HL-60 (cell line): ENCODE measurements around the gene PFKFB1.
"Not testable (repeated sequence)": the region's sequence is repeated elsewhere in the genome, so short reads cannot be mapped to it uniquely, and the experiment has no call there.

Experiments used
- DNase-seq, 2 experiments: peaks; one replicate each; pipeline ENCODE4 v3.0.0-alpha.2; 2010 to 2020; ENCODE audit warnings: low read depth in 1 of 2, low spot score in 1 of 2
- H3K27ac ChIP-seq: fragments of 250-450 bp; sonication (Bioruptor Pico); replicated peaks from 2 replicates; pipeline ENCODE4 v1.5.1; 2020; ENCODE audit warnings: mild to moderate bottlenecking, moderate library complexity
- H3K27me3 ChIP-seq: fragments of 250-450 bp; sonication (Bioruptor Pico); 2 replicates; pipeline ENCODE4 v1.5.1; 2021; ENCODE audit warnings: mild to moderate bottlenecking, moderate library complexity; ENCODE audit not compliant: insufficient read depth, poor library complexity, severe bottlenecking
- H3K4me3 ChIP-seq: replicated peaks from 2 replicates; pipeline ENCODE4 v1.5.1; 2011; ENCODE audit warnings: mild to moderate bottlenecking, control low read depth, low read length; ENCODE audit not compliant: insufficient read depth
- GABPA ChIP-seq: IDR thresholded peaks from 2 replicates; pipeline ENCODE4 v1.6.1; 2012; ENCODE audit warnings: low read depth
- POLR2AphosphoS5 ChIP-seq: IDR thresholded peaks from 2 replicates; pipeline ENCODE4 v1.6.1; 2012; ENCODE audit warnings: low read depth
- SPI1 ChIP-seq: IDR thresholded peaks from 2 replicates; pipeline ENCODE4 v1.6.1; 2012; ENCODE audit warnings: low read depth, mild to moderate bottlenecking, borderline replicate concordance
- TF ChIP-seq, protein P1 (sequence below): IDR thresholded peaks from one replicate; pipeline ENCODE4 v1.5.1; 2011; ENCODE audit warnings: low read length, control low read depth, inconsistent platforms; ENCODE audit not compliant: insufficient read depth
- TF ChIP-seq, protein P2 (sequence below): IDR thresholded peaks from 2 replicates; pipeline ENCODE4 v1.6.1; 2012; ENCODE audit warnings: low read depth; ENCODE audit not compliant: insufficient replicate concordance

Gene PFKFB1

DNA sequence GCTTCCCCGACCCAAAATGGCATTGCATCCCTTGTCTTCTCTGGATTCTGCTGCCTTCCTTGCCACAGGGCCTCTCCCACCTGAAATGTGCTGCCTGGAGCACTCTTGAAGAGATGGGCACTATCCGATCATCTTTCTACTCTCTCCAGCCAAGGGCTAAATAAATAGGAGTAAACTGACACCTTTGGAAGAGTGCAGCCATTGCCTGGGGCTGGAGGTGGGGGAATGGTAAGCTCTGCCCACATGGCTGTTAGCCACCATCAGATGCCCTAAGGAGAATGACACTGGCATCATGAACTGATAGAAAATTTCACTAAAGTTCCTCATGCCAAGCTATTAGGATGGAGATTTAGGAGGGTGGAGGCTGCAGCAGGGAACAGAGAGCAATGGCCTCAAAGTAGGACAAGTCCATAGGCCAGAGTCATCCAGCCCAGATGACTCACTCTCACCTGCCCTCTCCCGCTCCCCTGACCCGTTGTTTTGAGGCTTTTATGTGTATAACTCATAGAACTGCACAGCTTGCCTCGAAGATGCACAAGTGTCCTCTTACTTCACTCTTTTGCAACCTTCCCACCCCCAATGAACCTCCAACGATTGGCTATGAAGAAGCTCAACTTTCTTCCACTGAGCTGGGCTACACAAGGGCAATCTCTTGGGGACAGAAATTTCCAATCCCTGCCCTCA is 822 bp upstream of the PFKFB1 start:
- H3K27ac ChIP-seq, result no peak overlapping the region
- TF ChIP-seq SPI1 (no peak), GABPA (no peak), POLR2AphosphoS5 (no peak)
- TF ChIP-seq, protein P1, sequence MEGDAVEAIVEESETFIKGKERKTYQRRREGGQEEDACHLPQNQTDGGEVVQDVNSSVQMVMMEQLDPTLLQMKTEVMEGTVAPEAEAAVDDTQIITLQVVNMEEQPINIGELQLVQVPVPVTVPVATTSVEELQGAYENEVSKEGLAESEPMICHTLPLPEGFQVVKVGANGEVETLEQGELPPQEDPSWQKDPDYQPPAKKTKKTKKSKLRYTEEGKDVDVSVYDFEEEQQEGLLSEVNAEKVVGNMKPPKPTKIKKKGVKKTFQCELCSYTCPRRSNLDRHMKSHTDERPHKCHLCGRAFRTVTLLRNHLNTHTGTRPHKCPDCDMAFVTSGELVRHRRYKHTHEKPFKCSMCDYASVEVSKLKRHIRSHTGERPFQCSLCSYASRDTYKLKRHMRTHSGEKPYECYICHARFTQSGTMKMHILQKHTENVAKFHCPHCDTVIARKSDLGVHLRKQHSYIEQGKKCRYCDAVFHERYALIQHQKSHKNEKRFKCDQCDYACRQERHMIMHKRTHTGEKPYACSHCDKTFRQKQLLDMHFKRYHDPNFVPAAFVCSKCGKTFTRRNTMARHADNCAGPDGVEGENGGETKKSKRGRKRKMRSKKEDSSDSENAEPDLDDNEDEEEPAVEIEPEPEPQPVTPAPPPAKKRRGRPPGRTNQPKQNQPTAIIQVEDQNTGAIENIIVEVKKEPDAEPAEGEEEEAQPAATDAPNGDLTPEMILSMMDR, result no peak
- TF ChIP-seq, protein P2, sequence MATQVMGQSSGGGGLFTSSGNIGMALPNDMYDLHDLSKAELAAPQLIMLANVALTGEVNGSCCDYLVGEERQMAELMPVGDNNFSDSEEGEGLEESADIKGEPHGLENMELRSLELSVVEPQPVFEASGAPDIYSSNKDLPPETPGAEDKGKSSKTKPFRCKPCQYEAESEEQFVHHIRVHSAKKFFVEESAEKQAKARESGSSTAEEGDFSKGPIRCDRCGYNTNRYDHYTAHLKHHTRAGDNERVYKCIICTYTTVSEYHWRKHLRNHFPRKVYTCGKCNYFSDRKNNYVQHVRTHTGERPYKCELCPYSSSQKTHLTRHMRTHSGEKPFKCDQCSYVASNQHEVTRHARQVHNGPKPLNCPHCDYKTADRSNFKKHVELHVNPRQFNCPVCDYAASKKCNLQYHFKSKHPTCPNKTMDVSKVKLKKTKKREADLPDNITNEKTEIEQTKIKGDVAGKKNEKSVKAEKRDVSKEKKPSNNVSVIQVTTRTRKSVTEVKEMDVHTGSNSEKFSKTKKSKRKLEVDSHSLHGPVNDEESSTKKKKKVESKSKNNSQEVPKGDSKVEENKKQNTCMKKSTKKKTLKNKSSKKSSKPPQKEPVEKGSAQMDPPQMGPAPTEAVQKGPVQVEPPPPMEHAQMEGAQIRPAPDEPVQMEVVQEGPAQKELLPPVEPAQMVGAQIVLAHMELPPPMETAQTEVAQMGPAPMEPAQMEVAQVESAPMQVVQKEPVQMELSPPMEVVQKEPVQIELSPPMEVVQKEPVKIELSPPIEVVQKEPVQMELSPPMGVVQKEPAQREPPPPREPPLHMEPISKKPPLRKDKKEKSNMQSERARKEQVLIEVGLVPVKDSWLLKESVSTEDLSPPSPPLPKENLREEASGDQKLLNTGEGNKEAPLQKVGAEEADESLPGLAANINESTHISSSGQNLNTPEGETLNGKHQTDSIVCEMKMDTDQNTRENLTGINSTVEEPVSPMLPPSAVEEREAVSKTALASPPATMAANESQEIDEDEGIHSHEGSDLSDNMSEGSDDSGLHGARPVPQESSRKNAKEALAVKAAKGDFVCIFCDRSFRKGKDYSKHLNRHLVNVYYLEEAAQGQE, result no peak
- H3K27me3 ChIP-seq, result no peaks in the 10 kb centered on the region
- DNase-seq, result no peak
- H3K4me3 ChIP-seq, result no peak overlapping the region

DNA sequence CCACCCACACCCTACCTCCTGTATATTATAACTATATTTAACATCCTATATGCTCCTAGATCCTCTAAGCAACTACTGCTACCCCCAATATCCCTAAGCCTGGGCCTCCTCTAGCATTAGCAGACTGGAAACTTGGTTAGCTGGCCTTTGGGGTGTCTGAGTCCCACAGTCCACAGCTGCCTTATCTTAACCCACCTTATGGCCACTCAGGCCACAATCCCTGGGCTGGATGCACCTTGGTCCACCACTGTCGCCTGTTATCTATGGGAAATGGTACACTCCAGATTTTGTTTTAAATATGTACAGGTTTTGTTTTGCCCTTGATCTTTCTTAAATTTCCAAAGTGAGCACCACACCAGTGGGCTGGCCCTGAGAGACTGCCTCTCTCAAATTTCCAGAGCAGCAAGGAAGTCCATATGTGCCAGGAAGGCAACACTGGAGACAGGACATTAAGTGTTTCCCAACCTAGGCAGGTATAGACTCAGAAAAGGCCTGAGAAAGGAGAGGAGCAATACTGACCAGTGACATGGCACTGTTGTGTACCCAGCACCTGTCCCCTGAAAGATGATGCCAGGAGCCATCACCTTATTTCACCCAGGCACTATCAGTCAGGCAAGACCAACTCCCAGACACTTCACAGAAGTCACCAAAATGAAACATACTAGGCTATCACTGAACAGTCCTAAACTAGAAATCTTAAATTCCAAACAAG is 921 bp downstream of the PFKFB1 start:
- Histone ChIP-seq H3K27me3 (no peaks in the 10 kb centered on the region), H3K27ac (no peak overlapping the region), H3K4me3 (no peak overlapping the region)
- no peak for DNase-seq
- TF ChIP-seq GABPA (no peak), SPI1 (no peak), POLR2AphosphoS5 (no peak)
- TF ChIP-seq, protein P2, result no peak
- TF ChIP-seq, protein P1, result no peak

DNA sequence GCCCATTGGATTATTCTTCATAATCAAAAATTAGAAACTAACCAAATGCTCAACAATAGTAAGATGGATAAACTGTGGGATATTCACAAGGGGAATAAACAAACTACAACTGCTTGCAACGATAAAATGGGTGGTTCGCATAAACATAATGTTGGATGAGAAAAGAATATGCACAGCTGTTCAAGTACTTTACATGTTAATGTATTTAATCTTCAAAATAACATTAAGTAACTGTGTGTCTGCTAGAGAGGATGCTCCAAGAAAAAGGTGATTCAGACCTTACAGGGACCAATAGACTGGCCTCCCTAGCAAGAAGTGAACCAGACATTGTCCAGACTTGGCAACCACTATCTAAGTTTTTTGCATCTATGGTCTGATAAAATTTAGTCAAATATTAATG is 2.3 kb downstream of the PFKFB1 start:
- no peak for DNase-seq
- TF ChIP-seq SPI1 (no peak), GABPA (no peak), POLR2AphosphoS5 (no peak)
- TF ChIP-seq, protein P1, result no peak
- TF ChIP-seq, protein P2, result no peak
- Histone ChIP-seq H3K27me3 (no peaks in the 10 kb centered on the region), H3K4me3 (no peak overlapping the region), H3K27ac (no peak overlapping the region)

DNA sequence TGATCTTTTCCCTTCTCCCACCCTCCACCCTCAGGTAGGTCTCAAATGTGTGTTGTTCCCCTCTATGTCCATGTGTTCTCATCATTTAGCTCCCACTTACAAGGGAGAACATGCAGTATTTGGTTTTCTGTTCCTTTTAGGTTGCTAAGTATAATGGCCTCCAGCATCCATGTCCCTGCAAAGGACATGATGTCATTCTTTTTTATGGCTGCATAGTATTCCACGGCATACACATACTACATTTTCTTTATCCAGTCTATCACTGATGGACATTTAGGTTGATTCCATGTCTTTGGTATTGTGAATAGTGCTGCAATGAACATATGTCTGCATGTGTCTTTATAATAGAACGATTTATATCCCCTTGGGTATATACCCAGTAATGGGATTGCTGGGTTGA is 10.7 kb downstream of the PFKFB1 start:
- not testable (repeated sequence) for H3K27me3 ChIP-seq, DNase-seq, H3K4me3 ChIP-seq

More for the DNA sequence above, 10.7 kb downstream of the PFKFB1 start:
- not testable (repeated sequence) for H3K27ac ChIP-seq
